ENCODE data around the gene LRRC8A. TPM values are rescaled to one million over a fixed set of nuclear protein-coding genes. Genes with fewer than 3 reads are reported as not detected.

Gene LRRC8A
- total and polyA plus RNA-seq, 2 experiments from 2014 or later, result 37.3 to 80.5 TPM

DNA sequence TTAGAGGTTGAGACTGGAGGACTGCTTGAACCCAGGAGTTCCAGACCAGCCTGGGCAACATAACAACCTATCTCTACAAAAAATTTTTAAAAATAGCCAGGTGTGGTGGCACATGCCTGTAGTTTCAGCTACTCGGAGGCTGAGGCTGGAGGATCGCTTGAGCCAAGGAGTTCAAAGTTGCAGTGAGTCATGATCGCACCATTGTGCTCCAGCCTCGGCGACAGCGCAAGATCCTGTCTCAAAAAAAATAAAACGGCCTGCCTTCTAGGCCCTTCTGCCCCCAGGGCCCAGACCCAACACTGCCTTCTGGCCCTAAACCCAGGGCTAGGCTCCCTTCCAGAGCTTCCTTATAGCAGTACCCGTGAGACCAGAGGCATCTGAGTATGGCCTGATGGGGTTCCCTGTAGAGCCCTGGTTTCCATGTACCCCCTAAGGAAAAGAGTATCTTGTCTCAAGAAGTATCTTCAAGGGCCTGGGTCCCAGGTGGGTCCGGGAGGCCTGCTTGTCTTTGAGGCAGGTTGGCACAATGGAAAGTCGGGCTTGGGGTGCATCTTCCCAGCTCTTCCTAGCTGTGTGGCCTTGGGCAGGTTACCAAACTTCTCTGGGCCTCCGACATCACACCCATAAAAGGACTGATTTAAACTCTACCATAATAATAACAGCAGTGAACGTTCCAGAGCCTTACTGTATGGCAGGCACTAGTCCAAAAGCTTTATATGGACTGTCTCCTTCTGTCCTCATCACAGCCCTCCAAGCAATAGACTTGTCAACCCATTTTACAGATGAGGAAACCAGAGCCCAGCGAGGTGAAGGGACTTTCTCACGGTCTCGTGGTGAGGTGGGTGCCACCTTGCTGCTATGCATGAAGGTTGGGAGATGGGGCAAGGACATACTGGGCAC, 9.6 kb downstream of the LRRC8A start:
- ATAC-seq (no peak), DNase-seq (ENCODE audit: low spot score) (no peak)
- H3K27me3 Mint-ChIP-seq (ENCODE audit: insufficient read depth, low read depth, poor library complexity), result peaks cover 1% of the 10 kb centered on the region
- Histone ChIP-seq H4K20me1 (replicated peaks; ENCODE audit: insufficient read depth) (peaks cover 17% of the 10 kb centered on the region; the same call in 1 of the 2 replicates), H3K36me3 (ENCODE audit: insufficient read depth) (peaks cover 2% of the 10 kb centered on the region; the same call in 1 of the 2 replicates), H3K9me2 (ENCODE audit: insufficient read depth) (no peaks in the 10 kb centered on the region), H3K4me1 (ENCODE audit: insufficient read depth) (peaks cover 26% of the 10 kb centered on the region), H3F3A (replicated peaks; ENCODE audit: low read depth) (peaks cover 21% of the 10 kb centered on the region; the same call in 1 of the 2 replicates), H3K4me2 (no peak overlapping the region), H2AFZ (no peak overlapping the region), H3K27me3 (ENCODE audit: insufficient read depth) (no peaks in the 10 kb centered on the region), H3K27ac (ENCODE audit: low read depth) (no peak overlapping the region; the same call in 1 of the 2 replicates), H3K79me2 (replicated peaks; ENCODE audit: insufficient read depth) (peaks cover 87% of the 10 kb centered on the region), H3K4me3 (no peak overlapping the region)
- H3K4me1 Mint-ChIP-seq, result peaks cover 55% of the 10 kb centered on the region
- H3K9me3 Mint-ChIP-seq, result no peaks in the 10 kb centered on the region
- TF ChIP-seq STAT1 (IDR thresholded peaks at IDR 0.05; ENCODE audit: unreplicated experiment), result no peak
- TF ChIP-seq POLR2AphosphoS5 (IDR thresholded peaks at IDR 0.05; ENCODE audit: low read depth), result no peak
- no peak for TF ChIP-seq ZNF331 (CRISPR knock-in tag; IDR thresholded peaks at IDR 0.05; ENCODE audit: low read depth)
- TF ChIP-seq, protein P1, sequence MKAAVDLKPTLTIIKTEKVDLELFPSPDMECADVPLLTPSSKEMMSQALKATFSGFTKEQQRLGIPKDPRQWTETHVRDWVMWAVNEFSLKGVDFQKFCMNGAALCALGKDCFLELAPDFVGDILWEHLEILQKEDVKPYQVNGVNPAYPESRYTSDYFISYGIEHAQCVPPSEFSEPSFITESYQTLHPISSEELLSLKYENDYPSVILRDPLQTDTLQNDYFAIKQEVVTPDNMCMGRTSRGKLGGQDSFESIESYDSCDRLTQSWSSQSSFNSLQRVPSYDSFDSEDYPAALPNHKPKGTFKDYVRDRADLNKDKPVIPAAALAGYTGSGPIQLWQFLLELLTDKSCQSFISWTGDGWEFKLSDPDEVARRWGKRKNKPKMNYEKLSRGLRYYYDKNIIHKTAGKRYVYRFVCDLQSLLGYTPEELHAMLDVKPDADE (IDR thresholded peaks at IDR 0.05), result no peak
- TF ChIP-seq, protein P2, sequence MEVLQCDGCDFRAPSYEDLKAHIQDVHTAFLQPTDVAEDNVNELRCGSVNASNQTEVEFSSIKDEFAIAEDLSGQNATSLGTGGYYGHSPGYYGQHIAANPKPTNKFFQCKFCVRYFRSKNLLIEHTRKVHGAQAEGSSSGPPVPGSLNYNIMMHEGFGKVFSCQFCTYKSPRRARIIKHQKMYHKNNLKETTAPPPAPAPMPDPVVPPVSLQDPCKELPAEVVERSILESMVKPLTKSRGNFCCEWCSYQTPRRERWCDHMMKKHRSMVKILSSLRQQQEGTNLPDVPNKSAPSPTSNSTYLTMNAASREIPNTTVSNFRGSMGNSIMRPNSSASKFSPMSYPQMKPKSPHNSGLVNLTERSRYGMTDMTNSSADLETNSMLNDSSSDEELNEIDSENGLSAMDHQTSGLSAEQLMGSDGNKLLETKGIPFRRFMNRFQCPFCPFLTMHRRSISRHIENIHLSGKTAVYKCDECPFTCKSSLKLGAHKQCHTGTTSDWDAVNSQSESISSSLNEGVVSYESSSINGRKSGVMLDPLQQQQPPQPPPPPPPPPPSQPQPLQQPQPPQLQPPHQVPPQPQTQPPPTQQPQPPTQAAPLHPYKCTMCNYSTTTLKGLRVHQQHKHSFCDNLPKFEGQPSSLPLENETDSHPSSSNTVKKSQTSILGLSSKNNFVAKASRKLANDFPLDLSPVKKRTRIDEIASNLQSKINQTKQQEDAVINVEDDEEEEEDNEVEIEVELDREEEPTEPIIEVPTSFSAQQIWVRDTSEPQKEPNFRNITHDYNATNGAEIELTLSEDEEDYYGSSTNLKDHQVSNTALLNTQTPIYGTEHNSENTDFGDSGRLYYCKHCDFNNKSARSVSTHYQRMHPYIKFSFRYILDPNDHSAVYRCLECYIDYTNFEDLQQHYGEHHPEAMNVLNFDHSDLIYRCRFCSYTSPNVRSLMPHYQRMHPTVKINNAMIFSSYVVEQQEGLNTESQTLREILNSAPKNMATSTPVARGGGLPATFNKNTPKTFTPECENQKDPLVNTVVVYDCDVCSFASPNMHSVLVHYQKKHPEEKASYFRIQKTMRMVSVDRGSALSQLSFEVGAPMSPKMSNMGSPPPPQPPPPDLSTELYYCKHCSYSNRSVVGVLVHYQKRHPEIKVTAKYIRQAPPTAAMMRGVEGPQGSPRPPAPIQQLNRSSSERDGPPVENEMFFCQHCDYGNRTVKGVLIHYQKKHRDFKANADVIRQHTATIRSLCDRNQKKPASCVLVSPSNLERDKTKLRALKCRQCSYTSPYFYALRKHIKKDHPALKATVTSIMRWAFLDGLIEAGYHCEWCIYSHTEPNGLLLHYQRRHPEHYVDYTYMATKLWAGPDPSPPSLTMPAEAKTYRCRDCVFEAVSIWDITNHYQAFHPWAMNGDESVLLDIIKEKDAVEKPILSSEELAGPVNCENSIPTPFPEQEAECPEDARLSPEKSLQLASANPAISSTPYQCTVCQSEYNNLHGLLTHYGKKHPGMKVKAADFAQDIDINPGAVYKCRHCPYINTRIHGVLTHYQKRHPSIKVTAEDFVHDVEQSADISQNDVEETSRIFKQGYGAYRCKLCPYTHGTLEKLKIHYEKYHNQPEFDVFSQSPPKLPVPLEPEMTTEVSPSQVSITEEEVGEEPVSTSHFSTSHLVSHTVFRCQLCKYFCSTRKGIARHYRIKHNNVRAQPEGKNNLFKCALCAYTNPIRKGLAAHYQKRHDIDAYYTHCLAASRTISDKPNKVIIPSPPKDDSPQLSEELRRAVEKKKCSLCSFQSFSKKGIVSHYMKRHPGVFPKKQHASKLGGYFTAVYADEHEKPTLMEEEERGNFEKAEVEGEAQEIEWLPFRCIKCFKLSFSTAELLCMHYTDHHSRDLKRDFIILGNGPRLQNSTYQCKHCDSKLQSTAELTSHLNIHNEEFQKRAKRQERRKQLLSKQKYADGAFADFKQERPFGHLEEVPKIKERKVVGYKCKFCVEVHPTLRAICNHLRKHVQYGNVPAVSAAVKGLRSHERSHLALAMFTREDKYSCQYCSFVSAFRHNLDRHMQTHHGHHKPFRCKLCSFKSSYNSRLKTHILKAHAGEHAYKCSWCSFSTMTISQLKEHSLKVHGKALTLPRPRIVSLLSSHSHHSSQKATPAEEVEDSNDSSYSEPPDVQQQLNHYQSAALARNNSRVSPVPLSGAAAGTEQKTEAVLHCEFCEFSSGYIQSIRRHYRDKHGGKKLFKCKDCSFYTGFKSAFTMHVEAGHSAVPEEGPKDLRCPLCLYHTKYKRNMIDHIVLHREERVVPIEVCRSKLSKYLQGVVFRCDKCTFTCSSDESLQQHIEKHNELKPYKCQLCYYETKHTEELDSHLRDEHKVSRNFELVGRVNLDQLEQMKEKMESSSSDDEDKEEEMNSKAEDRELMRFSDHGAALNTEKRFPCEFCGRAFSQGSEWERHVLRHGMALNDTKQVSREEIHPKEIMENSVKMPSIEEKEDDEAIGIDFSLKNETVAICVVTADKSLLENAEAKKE (CRISPR knock-in tag; IDR thresholded peaks at IDR 0.05), result no peak
- TF ChIP-seq, protein P3, sequence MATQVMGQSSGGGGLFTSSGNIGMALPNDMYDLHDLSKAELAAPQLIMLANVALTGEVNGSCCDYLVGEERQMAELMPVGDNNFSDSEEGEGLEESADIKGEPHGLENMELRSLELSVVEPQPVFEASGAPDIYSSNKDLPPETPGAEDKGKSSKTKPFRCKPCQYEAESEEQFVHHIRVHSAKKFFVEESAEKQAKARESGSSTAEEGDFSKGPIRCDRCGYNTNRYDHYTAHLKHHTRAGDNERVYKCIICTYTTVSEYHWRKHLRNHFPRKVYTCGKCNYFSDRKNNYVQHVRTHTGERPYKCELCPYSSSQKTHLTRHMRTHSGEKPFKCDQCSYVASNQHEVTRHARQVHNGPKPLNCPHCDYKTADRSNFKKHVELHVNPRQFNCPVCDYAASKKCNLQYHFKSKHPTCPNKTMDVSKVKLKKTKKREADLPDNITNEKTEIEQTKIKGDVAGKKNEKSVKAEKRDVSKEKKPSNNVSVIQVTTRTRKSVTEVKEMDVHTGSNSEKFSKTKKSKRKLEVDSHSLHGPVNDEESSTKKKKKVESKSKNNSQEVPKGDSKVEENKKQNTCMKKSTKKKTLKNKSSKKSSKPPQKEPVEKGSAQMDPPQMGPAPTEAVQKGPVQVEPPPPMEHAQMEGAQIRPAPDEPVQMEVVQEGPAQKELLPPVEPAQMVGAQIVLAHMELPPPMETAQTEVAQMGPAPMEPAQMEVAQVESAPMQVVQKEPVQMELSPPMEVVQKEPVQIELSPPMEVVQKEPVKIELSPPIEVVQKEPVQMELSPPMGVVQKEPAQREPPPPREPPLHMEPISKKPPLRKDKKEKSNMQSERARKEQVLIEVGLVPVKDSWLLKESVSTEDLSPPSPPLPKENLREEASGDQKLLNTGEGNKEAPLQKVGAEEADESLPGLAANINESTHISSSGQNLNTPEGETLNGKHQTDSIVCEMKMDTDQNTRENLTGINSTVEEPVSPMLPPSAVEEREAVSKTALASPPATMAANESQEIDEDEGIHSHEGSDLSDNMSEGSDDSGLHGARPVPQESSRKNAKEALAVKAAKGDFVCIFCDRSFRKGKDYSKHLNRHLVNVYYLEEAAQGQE (IDR thresholded peaks at IDR 0.05; ENCODE audit: unreplicated experiment), result no peak
- no peak for TF ChIP-seq EZH2 (IDR thresholded peaks at IDR 0.05; ENCODE audit: low read depth, unreplicated experiment)
- no peak for TF ChIP-seq JUNB (IDR thresholded peaks at IDR 0.05; ENCODE audit: unreplicated experiment)
- TF ChIP-seq ZNF114 (CRISPR knock-in tag; IDR thresholded peaks at IDR 0.05), result no peak
- no peak for TF ChIP-seq EZH2phosphoT487 (IDR thresholded peaks at IDR 0.05; ENCODE audit: unreplicated experiment)
- TF ChIP-seq NANOG (IDR thresholded peaks at IDR 0.05; ENCODE audit: borderline replicate concordance), result no peak
- TF ChIP-seq, protein P4, sequence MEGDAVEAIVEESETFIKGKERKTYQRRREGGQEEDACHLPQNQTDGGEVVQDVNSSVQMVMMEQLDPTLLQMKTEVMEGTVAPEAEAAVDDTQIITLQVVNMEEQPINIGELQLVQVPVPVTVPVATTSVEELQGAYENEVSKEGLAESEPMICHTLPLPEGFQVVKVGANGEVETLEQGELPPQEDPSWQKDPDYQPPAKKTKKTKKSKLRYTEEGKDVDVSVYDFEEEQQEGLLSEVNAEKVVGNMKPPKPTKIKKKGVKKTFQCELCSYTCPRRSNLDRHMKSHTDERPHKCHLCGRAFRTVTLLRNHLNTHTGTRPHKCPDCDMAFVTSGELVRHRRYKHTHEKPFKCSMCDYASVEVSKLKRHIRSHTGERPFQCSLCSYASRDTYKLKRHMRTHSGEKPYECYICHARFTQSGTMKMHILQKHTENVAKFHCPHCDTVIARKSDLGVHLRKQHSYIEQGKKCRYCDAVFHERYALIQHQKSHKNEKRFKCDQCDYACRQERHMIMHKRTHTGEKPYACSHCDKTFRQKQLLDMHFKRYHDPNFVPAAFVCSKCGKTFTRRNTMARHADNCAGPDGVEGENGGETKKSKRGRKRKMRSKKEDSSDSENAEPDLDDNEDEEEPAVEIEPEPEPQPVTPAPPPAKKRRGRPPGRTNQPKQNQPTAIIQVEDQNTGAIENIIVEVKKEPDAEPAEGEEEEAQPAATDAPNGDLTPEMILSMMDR (conservative IDR thresholded peaks at IDR 0.05; ENCODE audit: low read depth in 2 of 2), result no peak
- TF ChIP-seq CREB1 (CRISPR knock-in tag; IDR thresholded peaks at IDR 0.05; ENCODE audit: low read depth), result no peak
- peaks cover 63% of the 10 kb centered on the region for H3K36me3 Mint-ChIP-seq (ENCODE audit: low read depth)
- H3K4me3 Mint-ChIP-seq, result no peak overlapping the region
- H3K27ac Mint-ChIP-seq, result peak overlapping the region; percentile 40; the same call in 1 of the 2 replicates
